HepG2 (cell line): Measurements from ENCODE around the gene ZFP62. TPM values are rescaled to one million over a fixed set of nuclear protein-coding genes. Genes with fewer than 3 reads are reported as not detected.

Experiments used
- ARNT ChIP-seq: fragments of 450-650 bp; IDR thresholded peaks from 2 replicates; pipeline ENCODE4 v1.6.1; 2017
- DRAP1 ChIP-seq: IDR thresholded peaks from 2 replicates; pipeline ENCODE4 v1.6.1; 2016; ENCODE audit warnings: missing genetic modification reagents, missing compliant biosample characterization
- ELF3 ChIP-seq: IDR thresholded peaks from 2 replicates; pipeline ENCODE4 v1.6.1; 2016; ENCODE audit warnings: missing genetic modification reagents, missing compliant biosample characterization
- EP300 ChIP-seq, 3 experiments: sonication (generic) in 1 of 3; formaldehyde crosslinking in 1 of 3; IDR thresholded peaks; 2 replicates each; pipeline versions ENCODE4 v1.5.1 to v1.6.1; 2011 to 2020; ENCODE audit warnings: low read depth in 2 of 3, low read length in 2 of 3, borderline replicate concordance in 1 of 3, improper control_type of control experiment in 1 of 3, mild to moderate bottlenecking in 1 of 3, missing genetic modification reagents in 1 of 3, moderate library complexity in 1 of 3
- HOXA7 ChIP-seq: sonication (generic); formaldehyde crosslinking; IDR thresholded peaks from 2 replicates; pipeline ENCODE4 v1.8.1; 2022; ENCODE audit warnings: mild to moderate bottlenecking, missing genetic modification reagents, moderate library complexity
- MAX ChIP-seq: IDR thresholded peaks from 2 replicates; pipeline ENCODE4 v1.6.1; 2012; ENCODE audit warnings: inconsistent platforms
- PHF20 ChIP-seq: sonication (generic); formaldehyde crosslinking; IDR thresholded peaks from 2 replicates; pipeline ENCODE4 v1.5.0; 2020; ENCODE audit warnings: mild to moderate bottlenecking, missing genetic modification reagents
- SRSF4 ChIP-seq: fragments of 200-400 bp; formaldehyde crosslinking; IDR thresholded peaks from one replicate; pipeline ENCODE4 v1.6.1; 2018; ENCODE audit warnings: mild to moderate bottlenecking, low read depth, low read length, moderate library complexity; ENCODE audit not compliant: poor library complexity, severe bottlenecking
- TSC22D2 ChIP-seq: sonication (generic); formaldehyde crosslinking; IDR thresholded peaks from 2 replicates; pipeline ENCODE4 v1.5.1; 2020; ENCODE audit warnings: missing genetic modification reagents, mild to moderate bottlenecking, borderline replicate concordance
- YEATS4 ChIP-seq: sonication (generic); formaldehyde crosslinking; IDR thresholded peaks from 2 replicates; pipeline ENCODE4 v1.4.0; 2020; ENCODE audit warnings: missing genetic modification reagents, borderline replicate concordance
- ZMYM3 ChIP-seq: sonication (generic); formaldehyde crosslinking; IDR thresholded peaks from 2 replicates; pipeline ENCODE4 v1.5.1; 2020; ENCODE audit warnings: mild to moderate bottlenecking, missing genetic modification reagents
- ZNF207 ChIP-seq: fragments of 450-650 bp; IDR thresholded peaks from 2 replicates; pipeline ENCODE4 v1.6.1; 2016; ENCODE audit warnings: antibody characterized with exemption, borderline replicate concordance
- ZNF441 ChIP-seq: sonication (generic); formaldehyde crosslinking; IDR thresholded peaks from 2 replicates; pipeline ENCODE4 v1.7.0; 2021; ENCODE audit warnings: missing genetic modification reagents, borderline replicate concordance
- ZNF557 ChIP-seq: sonication (generic); formaldehyde crosslinking; IDR thresholded peaks from 2 replicates; pipeline ENCODE4 v1.4.0; 2020; ENCODE audit warnings: missing genetic modification reagents
- ZNF569 ChIP-seq: sonication (generic); formaldehyde crosslinking; IDR thresholded peaks from 2 replicates; pipeline ENCODE4 v1.5.0; 2020; ENCODE audit warnings: mild to moderate bottlenecking, missing genetic modification reagents, moderate library complexity, borderline replicate concordance
- polyA plus RNA-seq, 8 experiments: library from polyadenylated mRNA; depleted of rRNA in 3 of 8; stranded (reverse) in 7 of 8; unstranded in 1 of 8; fragments of >200 nt; fragmentation: Illumina TruSeq in 4 of 8; extraction: Trizol in 4 of 8; gene quantifications; 2 replicates each; pipeline versions ENCODE4 v1.2.1 to v1.2.3, GENCODE V29; 2011 to 2016; ENCODE audit warnings: low read depth in 4 of 8, missing spikeins in 1 of 8, mixed read lengths in 1 of 8; ENCODE audit not compliant: insufficient read depth in 1 of 8
- total RNA-seq, 5 experiments: library from RNA; depleted of rRNA; stranded (reverse); fragments of >200 nt; fragmentation: Illumina TruSeq; extraction: Trizol; gene quantifications; 2 replicates each; pipeline ENCODE4 v1.2.3, GENCODE V29; 2016; ENCODE audit warnings: low read depth in 1 of 5
- TF ChIP-seq, protein P1 (sequence below): sonication (generic); formaldehyde crosslinking; IDR thresholded peaks from 2 replicates; pipeline ENCODE4 v1.5.0; 2020; ENCODE audit warnings: mild to moderate bottlenecking, missing genetic modification reagents, borderline replicate concordance
- TF ChIP-seq, protein P2 (sequence below): sonication (generic); formaldehyde crosslinking; IDR thresholded peaks from 2 replicates; pipeline ENCODE4 v1.4.0; 2020; ENCODE audit warnings: missing genetic modification reagents, mild to moderate bottlenecking, borderline replicate concordance

ZFP62 gene
- total and polyA plus RNA-seq, 2 of the 13 experiments (the other 11 are each of a cell fraction or from before 2014, with no cell fraction given) = 8.2 to 19.4 TPM

- TF ChIP-seq, protein P1, sequence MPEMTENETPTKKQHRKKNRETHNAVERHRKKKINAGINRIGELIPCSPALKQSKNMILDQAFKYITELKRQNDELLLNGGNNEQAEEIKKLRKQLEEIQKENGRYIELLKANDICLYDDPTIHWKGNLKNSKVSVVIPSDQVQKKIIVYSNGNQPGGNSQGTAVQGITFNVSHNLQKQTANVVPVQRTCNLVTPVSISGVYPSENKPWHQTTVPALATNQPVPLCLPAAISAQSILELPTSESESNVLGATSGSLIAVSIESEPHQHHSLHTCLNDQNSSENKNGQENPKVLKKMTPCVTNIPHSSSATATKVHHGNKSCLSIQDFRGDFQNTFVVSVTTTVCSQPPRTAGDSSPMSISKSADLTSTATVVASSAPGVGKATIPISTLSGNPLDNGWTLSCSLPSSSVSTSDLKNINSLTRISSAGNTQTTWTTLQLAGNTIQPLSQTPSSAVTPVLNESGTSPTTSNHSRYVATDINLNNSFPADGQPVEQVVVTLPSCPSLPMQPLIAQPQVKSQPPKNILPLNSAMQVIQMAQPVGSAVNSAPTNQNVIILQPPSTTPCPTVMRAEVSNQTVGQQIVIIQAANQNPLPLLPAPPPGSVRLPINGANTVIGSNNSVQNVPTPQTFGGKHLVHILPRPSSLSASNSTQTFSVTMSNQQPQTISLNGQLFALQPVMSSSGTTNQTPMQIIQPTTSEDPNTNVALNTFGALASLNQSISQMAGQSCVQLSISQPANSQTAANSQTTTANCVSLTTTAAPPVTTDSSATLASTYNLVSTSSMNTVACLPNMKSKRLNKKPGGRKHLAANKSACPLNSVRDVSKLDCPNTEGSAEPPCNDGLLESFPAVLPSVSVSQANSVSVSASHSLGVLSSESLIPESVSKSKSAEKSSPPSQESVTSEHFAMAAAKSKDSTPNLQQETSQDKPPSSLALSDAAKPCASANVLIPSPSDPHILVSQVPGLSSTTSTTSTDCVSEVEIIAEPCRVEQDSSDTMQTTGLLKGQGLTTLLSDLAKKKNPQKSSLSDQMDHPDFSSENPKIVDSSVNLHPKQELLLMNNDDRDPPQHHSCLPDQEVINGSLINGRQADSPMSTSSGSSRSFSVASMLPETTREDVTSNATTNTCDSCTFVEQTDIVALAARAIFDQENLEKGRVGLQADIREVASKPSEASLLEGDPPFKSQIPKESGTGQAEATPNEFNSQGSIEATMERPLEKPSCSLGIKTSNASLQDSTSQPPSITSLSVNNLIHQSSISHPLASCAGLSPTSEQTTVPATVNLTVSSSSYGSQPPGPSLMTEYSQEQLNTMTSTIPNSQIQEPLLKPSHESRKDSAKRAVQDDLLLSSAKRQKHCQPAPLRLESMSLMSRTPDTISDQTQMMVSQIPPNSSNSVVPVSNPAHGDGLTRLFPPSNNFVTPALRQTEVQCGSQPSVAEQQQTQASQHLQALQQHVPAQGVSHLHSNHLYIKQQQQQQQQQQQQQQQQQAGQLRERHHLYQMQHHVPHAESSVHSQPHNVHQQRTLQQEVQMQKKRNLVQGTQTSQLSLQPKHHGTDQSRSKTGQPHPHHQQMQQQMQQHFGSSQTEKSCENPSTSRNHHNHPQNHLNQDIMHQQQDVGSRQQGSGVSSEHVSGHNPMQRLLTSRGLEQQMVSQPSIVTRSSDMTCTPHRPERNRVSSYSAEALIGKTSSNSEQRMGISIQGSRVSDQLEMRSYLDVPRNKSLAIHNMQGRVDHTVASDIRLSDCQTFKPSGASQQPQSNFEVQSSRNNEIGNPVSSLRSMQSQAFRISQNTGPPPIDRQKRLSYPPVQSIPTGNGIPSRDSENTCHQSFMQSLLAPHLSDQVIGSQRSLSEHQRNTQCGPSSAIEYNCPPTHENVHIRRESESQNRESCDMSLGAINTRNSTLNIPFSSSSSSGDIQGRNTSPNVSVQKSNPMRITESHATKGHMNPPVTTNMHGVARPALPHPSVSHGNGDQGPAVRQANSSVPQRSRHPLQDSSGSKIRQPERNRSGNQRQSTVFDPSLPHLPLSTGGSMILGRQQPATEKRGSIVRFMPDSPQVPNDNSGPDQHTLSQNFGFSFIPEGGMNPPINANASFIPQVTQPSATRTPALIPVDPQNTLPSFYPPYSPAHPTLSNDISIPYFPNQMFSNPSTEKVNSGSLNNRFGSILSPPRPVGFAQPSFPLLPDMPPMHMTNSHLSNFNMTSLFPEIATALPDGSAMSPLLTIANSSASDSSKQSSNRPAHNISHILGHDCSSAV (CRISPR knock-in tag) = no peak
- TF ChIP-seq HOXA7 (CRISPR knock-in tag) (no peak), ZNF441 (CRISPR knock-in tag) (no peak), ARNT (no peak), ZNF569 (no peak), YEATS4 (CRISPR knock-in tag) (peak; percentile 93), PHF20 (peak; percentile 87), TSC22D2 (CRISPR knock-in tag) (no peak), ELF3 (CRISPR knock-in tag) (peak; percentile 32; the same call in 1 of the 2 replicates), ZNF207 (no peak), MAX (peak; percentile 61), DRAP1 (CRISPR knock-in tag) (peak; percentile 43; the same call in 1 of the 2 replicates), SRSF4 (no peak), EP300 (IDR thresholded peaks at IDR 0.05; ENCODE audit: low read depth in 2 of 2, low read length in 2 of 2) (no peak), EP300 (CRISPR knock-in tag; IDR thresholded peaks at IDR 0.05; ENCODE audit: borderline replicate concordance) (no peak), ZMYM3 (CRISPR knock-in tag) (no peak), ZNF557 (no peak)
- TF ChIP-seq, protein P2, sequence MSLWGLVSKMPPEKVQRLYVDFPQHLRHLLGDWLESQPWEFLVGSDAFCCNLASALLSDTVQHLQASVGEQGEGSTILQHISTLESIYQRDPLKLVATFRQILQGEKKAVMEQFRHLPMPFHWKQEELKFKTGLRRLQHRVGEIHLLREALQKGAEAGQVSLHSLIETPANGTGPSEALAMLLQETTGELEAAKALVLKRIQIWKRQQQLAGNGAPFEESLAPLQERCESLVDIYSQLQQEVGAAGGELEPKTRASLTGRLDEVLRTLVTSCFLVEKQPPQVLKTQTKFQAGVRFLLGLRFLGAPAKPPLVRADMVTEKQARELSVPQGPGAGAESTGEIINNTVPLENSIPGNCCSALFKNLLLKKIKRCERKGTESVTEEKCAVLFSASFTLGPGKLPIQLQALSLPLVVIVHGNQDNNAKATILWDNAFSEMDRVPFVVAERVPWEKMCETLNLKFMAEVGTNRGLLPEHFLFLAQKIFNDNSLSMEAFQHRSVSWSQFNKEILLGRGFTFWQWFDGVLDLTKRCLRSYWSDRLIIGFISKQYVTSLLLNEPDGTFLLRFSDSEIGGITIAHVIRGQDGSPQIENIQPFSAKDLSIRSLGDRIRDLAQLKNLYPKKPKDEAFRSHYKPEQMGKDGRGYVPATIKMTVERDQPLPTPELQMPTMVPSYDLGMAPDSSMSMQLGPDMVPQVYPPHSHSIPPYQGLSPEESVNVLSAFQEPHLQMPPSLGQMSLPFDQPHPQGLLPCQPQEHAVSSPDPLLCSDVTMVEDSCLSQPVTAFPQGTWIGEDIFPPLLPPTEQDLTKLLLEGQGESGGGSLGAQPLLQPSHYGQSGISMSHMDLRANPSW (CRISPR knock-in tag) = no peak
These were observed at the start of gene ZFP62 (continued) for GRCh38 chr5:180860887-180861822.
